HG02623 (cell line): ENCODE measurements around the gene UNC5C.
"Not testable (repeated sequence)": the region's sequence is repeated elsewhere in the genome, so short reads cannot be mapped to it uniquely, and the experiment has no call there.

Source experiments
- ATAC-seq: cut with Tn5 transposase; IDR thresholded peaks from one replicate; pipeline ENCODE4 v1.9.1; 2021; ENCODE audit warnings: moderate library complexity; ENCODE audit not compliant: unreplicated experiment

UNC5C gene

DNA sequence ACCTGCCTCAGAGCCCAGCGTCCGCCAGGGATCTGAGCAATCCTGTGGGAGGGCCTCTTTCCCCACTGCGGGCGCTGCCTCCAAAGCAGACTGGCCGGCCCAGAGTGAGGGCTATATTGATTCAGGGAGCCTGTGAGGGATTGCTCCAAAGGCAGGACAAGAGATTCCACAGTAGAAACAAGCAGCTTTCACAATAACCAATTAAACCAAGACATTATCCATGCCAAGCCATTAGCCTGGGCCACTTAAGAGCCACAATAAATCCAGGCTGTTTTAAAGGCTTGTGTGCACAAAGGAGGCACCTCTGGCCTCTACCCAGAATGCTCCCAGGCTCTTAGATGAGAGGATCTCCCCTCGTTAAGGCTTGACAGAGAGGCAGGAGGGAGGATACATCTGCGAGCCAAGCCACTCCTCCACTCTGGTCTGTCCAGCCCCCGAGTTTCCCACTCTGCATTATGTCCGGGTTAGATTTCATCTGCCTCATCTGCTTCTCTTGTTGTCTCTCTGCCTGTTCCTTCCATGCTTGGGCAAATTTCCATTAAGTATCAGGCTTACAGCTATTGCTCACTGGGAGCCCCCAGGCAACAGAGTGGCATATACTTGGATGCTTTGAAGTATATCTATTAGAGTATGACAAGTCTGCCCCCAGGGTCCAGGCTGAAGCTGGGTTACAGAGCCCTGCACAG, 357.9 kb downstream of the UNC5C start:
- ATAC-seq, result no peak

DNA sequence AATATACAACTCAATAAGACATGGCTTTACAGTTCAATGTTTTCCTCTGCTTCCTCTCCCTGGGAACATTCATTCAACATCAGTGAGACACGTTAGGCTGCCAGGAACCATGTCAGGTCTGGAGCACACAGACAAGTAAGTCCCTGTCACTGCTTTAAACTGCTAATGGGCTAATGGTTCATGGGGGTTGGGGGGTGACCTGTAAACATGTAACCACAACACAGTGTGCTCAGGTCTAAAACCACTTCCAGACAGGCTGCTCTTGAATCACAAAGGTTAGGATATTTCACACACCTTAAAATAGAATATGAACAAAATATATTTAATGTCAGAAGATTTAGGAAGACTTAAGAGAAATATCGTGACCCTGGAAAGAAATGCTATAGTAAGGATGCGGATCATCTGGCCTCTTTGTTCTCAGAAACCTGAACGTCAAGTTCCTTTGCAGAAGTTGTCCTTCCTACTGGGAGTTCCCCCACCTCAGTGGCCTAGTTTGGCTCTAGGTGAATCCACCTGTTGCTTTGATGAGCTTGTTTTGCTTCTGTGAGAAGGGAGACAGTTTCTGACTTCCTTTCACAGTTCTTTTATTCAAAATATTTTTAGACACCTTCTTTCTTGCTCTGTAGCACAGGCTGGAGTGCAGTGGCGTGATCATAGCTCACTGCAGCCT, 359.9 kb downstream of the UNC5C start:
- ATAC-seq, result no peak

DNA sequence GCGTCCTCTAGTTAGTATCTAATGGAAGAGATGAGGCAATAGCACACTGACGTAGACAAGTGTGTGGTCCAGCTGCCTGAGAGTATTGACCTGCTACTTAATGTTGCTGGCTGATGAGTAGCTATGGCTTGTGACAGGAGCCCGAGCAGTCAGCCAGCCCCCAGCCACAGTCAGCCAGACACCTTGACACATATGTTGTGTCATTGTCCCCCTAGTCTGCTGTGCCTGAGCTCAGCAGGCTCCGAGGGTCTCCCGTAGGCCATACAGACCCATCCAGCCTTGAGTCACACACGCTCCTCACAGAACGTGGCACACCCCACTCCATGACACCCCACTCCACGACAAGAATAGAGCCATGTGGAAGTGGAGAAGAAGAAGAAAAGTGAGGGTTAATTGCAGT, 362.1 kb downstream of the UNC5C start:
- ATAC-seq, result no peak

DNA sequence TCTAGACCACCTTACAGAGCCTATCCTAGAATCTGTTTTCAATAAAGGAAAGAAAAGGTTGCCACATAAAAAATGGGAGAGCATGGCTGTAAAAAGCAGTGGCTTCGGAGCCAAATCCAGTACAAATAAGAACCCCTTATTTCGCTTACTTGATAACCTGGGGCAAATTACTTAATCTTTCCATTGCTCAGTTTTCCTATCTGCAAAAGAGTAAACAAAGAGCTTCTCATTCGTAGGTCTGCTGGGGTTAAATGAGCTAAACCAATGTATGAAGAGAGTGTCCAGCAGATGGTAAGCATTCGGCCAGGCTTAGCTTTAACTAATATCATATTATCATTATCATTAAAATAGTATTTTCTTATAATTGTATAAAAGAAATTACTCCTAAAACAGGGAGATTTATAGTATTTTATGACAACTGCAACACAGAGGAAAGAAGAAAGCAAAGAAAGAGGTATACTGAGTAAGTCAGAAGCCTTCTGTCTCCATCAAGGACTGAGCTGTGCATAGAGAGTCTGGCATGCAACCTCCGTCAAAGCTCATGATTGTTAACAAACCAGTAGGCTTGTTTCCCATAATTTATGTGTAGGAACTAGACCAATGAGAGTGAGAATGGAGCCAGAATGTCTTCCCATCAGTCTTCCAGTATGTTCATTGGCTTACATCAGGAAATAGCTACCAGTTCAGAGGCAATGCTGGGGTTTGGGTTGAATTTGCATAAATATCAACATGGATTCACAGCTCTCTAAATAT, 364.9 kb downstream of the UNC5C start:
- ATAC-seq, result no peak

DNA sequence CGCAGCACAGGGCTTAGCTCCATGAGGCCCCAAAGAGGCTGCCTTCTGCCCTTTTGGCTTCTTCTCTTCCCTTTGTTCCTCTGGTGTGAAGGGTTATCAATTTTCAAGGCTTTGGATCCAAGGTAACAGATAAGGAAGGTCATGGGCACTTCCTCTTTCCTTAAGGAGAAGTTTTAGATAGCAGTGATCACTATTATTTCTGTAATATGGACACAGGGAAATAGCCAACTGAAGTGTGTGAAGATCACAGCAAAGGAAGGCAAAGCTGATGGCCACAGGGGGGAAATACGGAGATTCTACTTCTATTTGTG, 366.8 kb downstream of the UNC5C start:
- ATAC-seq, result no peak

DNA sequence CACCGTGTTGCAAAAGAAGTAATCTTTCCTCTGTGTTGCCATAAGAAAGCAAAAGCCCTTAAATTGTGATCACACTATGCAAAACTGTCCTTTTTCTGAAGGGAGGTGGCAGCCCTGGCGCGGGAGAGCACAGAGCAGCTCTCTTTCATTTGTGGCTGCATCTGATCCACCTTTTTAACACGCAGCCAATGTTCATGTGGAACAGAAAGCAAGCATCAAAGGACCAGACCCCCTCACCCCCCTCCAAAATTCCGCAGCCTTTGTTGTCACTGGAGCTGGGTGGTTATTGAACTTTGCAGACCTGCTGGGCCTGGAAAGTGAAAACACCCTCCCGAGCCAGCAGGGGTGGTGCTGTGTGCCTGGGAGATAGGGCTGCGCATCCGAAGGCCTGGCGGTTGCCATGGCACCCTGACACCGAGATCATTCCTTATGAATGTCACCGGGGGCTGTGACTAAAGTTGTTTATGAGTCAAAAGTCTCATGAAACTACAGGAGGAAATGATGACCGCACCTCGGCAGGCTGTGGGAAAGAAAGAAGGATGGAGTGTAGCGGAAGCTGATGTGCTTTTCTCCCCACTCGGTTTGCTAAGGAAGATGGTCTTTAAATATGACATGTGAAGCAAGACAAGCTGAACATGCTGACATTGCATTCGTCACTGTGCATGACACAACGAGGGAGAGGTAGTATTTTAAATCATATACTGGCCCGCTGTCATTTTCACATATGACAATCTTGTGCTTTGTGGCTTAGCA, 367.4 kb downstream of the UNC5C start:
- no peak for ATAC-seq

DNA sequence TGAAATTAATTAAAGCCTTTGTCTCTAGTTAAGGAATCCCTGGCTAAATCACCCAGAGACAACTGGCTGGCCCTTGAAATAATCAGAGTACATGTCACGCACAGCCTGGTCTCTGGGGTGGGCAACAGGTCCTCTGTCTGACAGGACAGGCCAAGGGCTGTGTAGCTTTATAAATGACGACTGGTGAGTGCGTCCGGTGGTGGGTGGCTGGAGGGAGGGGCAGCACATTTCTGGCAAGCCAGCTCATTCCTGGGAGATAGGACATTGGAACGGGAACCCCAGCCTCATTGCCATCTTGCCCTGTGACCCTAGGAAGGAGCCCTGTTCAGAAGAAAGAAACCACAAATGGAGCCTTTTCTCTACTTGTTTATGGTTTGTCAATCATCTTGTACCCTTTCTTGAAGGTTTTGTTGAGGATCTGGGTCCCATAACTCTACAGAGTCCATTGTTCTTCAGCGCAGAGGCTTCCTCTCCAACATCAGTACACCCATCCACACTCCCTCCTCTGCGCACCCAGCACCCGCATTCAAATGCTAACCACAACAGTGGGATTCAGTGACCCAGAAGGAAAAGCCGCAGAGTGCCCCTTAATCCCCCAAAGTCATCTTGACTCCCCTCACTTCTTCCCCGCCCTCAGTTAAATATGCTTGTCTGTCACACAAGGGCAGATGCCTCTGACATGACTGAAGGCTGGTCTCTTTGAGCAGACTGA, 368.1 kb downstream of the UNC5C start:
- ATAC-seq, result no peak

DNA sequence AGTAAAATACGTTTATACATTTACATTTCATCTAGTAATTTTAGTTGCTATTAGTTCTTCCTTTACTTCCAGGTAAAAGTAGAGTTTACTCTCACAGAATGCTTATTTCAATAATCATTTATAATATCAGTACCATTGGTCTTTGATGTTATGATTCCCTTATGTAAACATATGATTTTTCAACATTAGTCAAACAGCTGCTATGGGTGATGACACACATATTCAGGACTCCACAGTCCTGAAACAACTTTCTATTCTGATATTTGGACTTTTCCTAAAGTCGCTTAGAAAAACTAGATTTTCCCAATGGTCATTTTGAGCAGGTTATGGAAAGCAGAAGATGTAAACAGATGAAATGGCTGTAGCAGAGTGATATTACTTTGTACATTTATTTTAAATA, 369.8 kb downstream of the UNC5C start:
- no peak for ATAC-seq

DNA sequence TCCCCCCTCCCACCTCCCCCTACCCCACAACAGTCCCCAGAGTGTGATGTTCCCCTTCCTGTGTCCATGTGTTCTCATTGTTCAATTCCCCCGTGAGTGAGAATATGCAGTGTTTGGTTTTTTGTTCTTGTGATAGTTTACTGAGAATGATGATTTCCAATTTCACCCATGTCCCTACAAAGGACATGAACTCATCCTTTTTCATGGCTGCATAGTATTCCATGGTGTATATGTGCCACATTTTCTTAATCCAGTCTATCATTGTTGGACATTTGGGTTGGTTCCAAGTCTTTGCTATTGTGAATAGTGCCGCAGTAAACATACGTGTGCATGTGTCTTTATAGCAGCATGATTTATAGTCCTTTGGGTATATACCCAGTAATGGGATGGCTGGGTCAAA, 377.4 kb downstream of the UNC5C start:
- not testable (repeated sequence) for ATAC-seq

DNA sequence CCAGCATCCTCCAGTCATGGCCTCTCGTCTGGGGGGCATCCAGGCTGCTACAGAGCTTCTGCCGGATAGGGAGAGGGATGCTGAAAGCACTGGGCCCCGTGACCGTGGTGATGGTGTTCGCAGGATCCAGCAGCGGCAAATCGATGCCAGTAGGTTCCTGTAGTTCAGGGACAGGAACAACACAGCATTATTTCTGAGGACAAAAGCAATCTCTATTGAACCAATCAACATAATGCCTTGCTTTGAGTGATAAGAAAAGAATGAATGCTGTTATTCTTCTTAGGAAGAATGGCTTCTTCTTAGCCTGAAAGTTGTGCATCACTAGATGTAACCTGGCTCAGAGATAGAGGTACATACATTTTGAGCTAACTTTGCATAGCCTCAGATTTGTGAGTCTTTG, 378.6 kb downstream of the UNC5C start:
- no peak for ATAC-seq

DNA sequence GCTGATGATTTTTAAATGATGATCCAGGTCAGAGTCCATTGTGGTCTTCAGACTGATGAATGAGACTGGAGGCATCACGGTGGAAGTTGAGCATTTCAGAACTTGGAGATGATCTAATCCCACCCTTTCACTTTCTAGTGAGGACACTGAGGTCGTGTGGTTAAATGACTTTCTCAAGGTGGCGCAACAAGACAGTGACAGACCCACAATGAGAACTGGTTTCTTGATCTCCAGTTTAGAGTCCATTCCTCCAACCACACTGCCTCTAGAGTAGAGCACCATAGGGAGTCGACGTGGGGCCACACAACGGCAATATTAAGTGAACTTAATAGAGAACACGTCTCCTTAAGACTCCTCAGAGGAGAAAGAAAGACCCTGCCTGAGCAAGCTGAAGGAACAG, 381.0 kb downstream of the UNC5C start:
- no peak for ATAC-seq

DNA sequence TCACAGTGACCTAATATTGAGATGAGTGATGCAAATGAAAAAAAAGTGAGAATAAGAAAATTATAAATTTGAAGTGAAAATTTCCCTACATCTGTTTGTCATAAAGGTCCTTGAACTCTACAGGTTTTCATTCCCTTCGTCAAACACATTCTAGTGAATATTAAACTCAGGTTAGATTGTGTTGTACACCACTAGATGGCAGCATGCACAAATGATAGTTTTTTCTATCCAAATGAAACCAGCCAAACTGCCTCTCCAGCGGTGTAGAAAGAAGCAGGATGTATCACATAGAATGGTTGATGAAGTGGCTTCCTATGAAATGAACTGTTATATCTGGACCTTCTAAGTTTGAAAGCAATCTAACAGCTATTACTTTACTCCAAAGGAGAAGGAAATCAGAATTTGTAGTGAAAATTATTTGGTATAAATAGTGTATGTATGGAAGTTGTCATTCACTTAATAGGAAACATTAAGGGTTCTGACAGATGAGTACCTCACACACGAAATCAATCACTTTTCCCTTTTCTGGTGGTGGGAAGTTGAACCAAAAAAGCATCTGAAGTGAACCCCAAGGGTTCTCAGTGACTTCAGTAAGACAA, 382.7 kb downstream of the UNC5C start:
- ATAC-seq, result peak; percentile 71

DNA sequence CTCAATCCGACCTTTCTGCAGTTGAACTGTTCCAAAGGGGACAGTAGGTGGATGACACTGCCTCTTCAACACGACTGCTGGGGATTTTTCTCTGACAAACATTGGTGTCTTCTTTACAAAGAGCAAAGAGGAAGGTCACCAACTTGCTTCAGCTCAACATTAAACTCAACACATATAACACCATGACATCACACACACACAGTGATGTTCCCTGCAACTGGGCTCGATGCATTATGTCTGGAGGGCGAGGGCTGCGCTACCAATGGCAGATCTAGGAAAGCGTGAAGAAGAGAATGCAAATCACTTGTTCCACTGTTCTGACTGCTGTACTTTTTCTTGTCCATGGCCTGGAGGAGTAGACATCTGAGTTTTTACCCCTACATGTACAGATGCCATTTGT, 385.9 kb downstream of the UNC5C start:
- no peak for ATAC-seq

DNA sequence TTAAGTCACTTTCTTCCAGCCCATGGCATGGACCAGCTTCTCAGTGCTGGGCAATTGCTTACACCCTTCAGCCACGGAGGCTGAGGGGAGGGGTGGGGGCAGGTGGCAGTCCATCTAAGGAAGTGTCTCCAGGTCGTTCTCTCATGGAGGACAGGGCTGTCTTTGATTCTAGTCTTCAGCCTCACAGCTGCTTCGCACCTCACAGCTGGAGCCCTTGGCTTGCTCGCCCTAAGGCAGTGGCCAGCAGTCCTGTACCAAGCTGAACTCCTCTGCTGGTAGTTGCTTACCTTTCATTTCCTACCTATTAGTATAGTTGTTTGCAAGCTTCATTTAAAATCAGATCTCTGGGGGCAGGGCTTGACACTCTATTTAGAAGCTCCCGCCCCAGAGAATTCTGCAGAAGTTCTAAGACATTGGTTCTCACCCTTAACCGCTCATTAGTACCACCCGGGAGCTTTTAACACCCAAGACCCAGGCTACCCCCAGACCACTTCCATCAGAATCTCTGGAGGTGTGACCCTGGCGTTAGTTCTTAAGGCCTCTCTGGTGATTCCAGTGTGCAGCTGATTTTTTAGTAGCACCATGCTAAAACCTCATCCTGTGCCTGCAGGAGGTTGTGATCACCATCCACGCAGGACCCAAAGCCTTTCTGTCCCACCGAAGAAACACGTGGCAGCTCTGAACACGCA, 386.8 kb downstream of the UNC5C start:
- no peak for ATAC-seq

DNA sequence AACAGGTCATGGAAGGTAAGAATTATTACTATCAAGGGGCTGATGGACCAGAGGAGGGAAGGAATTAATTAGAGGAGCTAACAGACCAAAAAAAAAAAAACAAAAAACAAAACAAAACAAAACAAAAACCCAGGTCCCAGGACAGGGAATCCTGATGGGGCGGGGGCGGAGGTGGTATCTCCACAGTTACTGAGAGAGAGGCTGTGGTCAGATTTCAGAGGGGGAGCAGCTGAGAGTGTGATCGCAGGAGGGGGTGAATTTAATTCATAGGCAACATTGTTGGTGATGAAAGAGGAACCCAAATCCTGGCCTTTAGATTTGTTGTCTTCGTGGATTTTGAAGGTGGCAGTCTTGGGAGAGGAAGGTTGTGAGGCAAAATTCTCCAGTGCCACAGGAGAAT, 389.4 kb downstream of the UNC5C start:
- ATAC-seq, result no peak

DNA sequence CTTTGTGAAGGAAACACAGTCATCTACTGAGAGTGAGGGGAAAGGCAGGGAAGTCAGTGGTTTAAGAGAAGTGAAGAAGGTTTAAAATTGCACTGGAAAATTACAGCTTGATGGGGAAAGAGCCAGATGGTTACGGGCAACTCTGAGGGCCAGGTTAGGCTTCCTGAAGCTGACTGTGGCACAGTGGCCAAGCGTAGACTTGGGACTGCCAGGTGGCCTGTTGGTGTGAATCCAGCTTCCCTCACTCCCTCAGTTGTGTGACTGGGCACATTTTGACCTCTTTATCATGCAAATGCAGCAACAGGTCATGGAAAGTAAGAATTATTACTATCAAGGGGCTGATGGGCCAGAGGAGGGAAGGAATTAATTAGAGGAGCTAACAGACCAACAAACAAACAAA, 390.1 kb downstream of the UNC5C start:
- no peak for ATAC-seq

DNA sequence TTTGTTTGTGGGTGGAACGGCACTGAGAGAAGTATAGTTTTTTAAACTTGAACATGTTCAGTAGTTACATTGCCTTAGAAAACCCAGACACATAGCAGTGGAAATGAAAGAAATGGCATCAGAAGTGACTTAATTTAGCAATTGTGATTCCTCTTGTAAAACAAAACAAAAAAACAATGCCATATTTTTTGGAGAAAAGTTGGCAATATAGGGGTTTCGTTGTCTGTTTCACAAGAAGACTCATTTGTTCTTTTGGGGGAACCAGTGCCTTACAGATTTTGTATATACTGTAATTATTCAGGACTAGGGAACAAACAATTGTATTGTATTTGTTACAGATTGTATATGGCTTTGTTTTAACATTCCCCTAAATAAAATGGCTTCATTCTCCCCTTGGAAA, 390.7 kb downstream of the UNC5C start:
- no peak for ATAC-seq

DNA sequence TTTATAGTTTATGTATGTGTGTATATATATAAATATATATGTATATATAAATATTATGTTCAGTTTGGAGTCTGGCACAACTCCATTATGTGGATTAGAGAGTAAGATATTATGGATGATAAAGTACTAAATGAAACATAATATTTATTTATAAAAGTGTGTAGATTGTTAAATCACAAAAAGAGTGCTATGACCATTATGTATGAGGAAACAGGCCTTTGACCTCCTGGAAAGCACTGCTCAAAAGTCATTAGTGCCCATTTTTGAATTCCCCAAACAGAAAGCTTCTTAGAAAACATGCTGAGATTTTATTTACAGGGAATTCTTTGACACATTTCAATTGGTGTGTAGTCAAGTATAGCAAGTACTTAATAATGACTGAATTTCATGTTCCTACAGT, 391.2 kb downstream of the UNC5C start:
- no peak for ATAC-seq

DNA sequence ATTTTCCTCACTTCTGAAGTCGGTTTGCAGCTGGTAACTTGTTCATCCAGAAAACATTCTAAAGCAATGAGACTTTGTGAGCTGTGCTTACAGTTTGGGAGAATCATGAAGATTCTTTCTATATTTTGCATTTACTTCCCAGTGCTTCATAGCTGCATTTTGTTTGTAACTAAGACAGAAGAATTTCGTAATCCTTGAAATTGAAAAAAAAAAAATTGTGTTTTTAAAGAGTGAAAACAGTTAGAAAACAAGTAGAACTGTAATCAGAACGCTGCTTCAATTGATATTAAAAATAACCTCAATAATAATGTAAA, 392.4 kb downstream of the UNC5C start:
- ATAC-seq, result no peak

DNA sequence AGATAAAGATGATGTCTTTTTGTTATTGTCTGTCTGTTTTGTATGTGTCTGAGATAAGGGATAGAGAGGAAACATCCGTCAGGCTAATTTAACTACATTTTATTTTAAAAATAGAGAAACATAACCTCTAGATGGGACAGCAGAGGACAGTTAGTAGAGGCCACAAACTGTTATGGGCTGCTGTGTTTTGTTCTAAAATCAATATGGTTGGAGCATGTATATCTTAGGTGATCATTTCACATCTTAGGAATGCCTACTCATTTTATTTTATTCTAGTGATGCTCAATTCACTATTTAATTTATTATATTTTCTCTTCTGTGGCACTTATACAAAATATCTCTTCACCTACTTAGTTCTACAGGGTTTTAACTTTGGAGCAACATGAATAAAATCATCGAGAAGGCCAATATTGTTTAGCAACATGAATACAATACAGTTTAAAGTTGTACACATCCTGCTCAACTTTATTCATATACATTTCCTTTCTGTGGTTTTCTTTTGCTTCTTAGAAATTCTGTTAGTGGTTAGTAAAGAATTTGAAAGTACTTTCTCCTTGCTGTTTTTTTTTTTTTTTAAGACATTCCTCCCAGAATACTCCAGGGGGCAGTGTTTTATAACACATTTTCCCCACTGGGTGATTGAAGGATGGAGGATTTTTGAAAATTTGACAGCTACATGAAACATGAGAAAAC, 392.9 kb downstream of the UNC5C start:
- peak; percentile 71 for ATAC-seq
